Panc1 (cell line): Measurements from ENCODE around the gene TCEANC2. TPM values are rescaled to one million over a fixed set of nuclear protein-coding genes. Genes with fewer than 3 reads are reported as not detected.
"Not testable (repeated sequence)": the region's sequence is repeated elsewhere in the genome, so short reads cannot be mapped to it uniquely, and the experiment has no call there.

ENCODE experiments used
- ATAC-seq: fragments of 200-7000 bp; cut with Tn5 transposase; 2 replicates; pipeline ENCODE4 v1.9.1; 2020; ENCODE audit warnings: mild to moderate bottlenecking, moderate library complexity
- Bru-seq: library from RNA; stranded (reverse); fragments of 400-500 nt; gene quantifications from one replicate; lab custom pipeline; 2021; lab: Mats Ljungman, UMichigan
- BruChase-seq, 2 experiments: library from RNA; stranded (reverse); fragments of 400-500 nt; gene quantifications; one replicate each; lab custom pipeline; 2021; lab: Mats Ljungman, UMichigan
- BruUV-seq: library from RNA; stranded (reverse); fragments of 400-500 nt; replicated peaks from 2 replicates; lab custom pipeline; 2021; lab: Mats Ljungman, UMichigan
- CTCF ChIA-PET: fragments of 300-600 bp; sonication (Branson Sonifier 250); formaldehyde crosslinking; loops from one replicate; lab custom pipeline; 2022; ENCODE audit warnings: antibody characterized with exemption; lab: Charles Lee
- POLR2A ChIA-PET: fragments of 300-600 bp; sonication (Branson Sonifier 250); formaldehyde crosslinking; loops from one replicate; lab custom pipeline; 2022; ENCODE audit warnings: antibody characterized with exemption; lab: Charles Lee
- DNase-seq: peaks from one replicate; pipeline ENCODE4 v3.0.0-alpha.2; 2010; ENCODE audit warnings: low read depth, low spot score
- H3K27ac ChIP-seq: 2 replicates; pipeline ENCODE4 v1.5.1; 2011; ENCODE audit warnings: mild to moderate bottlenecking, low read length, inconsistent platforms
- H3K27me3 ChIP-seq: fragments of 200-500 bp; sonication (Bioruptor generic); 2 replicates; pipeline ENCODE4 v1.6.0; 2014; ENCODE audit warnings: low read length, inconsistent platforms; ENCODE audit not compliant: control insufficient read depth, insufficient read depth
- H3K36me3 ChIP-seq: fragments of 200-500 bp; sonication (Bioruptor generic); 2 replicates; pipeline ENCODE4 v1.5.1; 2014; ENCODE audit warnings: inconsistent platforms, mild to moderate bottlenecking, low read length, moderate library complexity; ENCODE audit not compliant: control insufficient read depth, insufficient read depth
- H3K4me1 ChIP-seq: 2 replicates; pipeline ENCODE4 v1.5.1; 2011; ENCODE audit warnings: inconsistent platforms, mild to moderate bottlenecking, low read length, moderate library complexity; ENCODE audit not compliant: control insufficient read depth, insufficient read depth
- H3K4me3 ChIP-seq, 2 experiments: 2 replicates each; pipeline ENCODE4 v1.5.1; 2011 to 2012; ENCODE audit warnings: low read depth in 2 of 2, low read length in 2 of 2, mild to moderate bottlenecking in 2 of 2, inconsistent platforms in 1 of 2, moderate library complexity in 1 of 2
- H3K9me3 ChIP-seq: fragments of 200-500 bp; sonication (Bioruptor generic); 2 replicates; pipeline ENCODE4 v1.5.1; 2014; ENCODE audit warnings: low read depth, mild to moderate bottlenecking, inconsistent platforms, low read length, moderate library complexity; ENCODE audit not compliant: control insufficient read depth, insufficient read depth
- POLR2AphosphoS5 ChIP-seq: IDR thresholded peaks from 2 replicates; pipeline ENCODE4 v1.6.1; 2012; ENCODE audit warnings: mild to moderate bottlenecking, low read depth, low read length, moderate library complexity
- SIN3A ChIP-seq: IDR thresholded peaks from 2 replicates; pipeline ENCODE4 v1.6.1; 2012; ENCODE audit warnings: low read depth, mild to moderate bottlenecking, low read length, moderate library complexity, borderline replicate concordance; ENCODE audit not compliant: insufficient read depth
- TCF7L2 ChIP-seq: IDR thresholded peaks from 2 replicates; pipeline ENCODE4 v1.6.1; 2011; ENCODE audit warnings: mild to moderate bottlenecking, low read depth, low read length, inconsistent platforms
- in situ Hi-C: cut with HindIII; loops from 2 replicates; pipeline ENCODE4 v1.10.0; 2016; ENCODE audit warnings: low sequenced_read_pairs, low pct_unique_long_range_greater_than_20kb
- intact Hi-C: fragments of 100-400 bp; cut with micrococcal nuclease; formaldehyde crosslinking; loops from one replicate; pipeline ENCODE4 v1.10.0; 2022; ENCODE audit not compliant: unreplicated experiment
- long read RNA-seq: library from polyadenylated mRNA; unstranded; transcript quantifications from one replicate; pipeline ENCODE4 v2.0.0, GENCODE V29; 2021; ENCODE audit not compliant: unreplicated experiment
- polyA plus RNA-seq: library from polyadenylated mRNA; unstranded; fragments of >200 nt; gene quantifications from one replicate; pipeline ENCODE4 v1.2.1, GENCODE V29; 2012; ENCODE audit warnings: missing spikeins; ENCODE audit not compliant: insufficient read length
- total RNA-seq: library from RNA; stranded (reverse); gene quantifications from one replicate; pipeline ENCODE4 v1.2.1, GENCODE V29; 2021; ENCODE audit not compliant: unreplicated experiment
- TF ChIP-seq, protein P1 (sequence below): fragments of 450-650 bp; IDR thresholded peaks from 2 replicates; pipeline ENCODE4 v1.5.1; 2017; ENCODE audit warnings: mild to moderate bottlenecking
- TF ChIP-seq, protein P2 (sequence below), 2 experiments: IDR thresholded peaks; 2 replicates each; pipeline ENCODE4 v1.6.1; 2011 to 2012; ENCODE audit warnings: low read depth in 2 of 2, control low read depth in 1 of 2, low read length in 1 of 2, mild to moderate bottlenecking in 1 of 2, moderate library complexity in 1 of 2; ENCODE audit not compliant: insufficient read depth in 1 of 2

The TCEANC2 gene
- total RNA-seq (5.1 TPM), Bru-seq, nascent RNA (percentile 56 among the genes with signal in this experiment), BruChase-seq, experiment 1, labeled RNA remaining after a 2-hour chase (percentile 56 among the genes with signal in this experiment), BruChase-seq, experiment 2, labeled RNA remaining after a 6-hour chase (percentile 53 among the genes with signal in this experiment)
- 2.5 TPM for polyA plus RNA-seq
- long read RNA-seq, full-length matches to known transcripts, result 2 of 9 reads
- long read RNA-seq, partial matches to known transcripts, result 0 of 9 reads
- long read RNA-seq, other reads (novel, unspliced or antisense), result 7 of 9 reads

DNA sequence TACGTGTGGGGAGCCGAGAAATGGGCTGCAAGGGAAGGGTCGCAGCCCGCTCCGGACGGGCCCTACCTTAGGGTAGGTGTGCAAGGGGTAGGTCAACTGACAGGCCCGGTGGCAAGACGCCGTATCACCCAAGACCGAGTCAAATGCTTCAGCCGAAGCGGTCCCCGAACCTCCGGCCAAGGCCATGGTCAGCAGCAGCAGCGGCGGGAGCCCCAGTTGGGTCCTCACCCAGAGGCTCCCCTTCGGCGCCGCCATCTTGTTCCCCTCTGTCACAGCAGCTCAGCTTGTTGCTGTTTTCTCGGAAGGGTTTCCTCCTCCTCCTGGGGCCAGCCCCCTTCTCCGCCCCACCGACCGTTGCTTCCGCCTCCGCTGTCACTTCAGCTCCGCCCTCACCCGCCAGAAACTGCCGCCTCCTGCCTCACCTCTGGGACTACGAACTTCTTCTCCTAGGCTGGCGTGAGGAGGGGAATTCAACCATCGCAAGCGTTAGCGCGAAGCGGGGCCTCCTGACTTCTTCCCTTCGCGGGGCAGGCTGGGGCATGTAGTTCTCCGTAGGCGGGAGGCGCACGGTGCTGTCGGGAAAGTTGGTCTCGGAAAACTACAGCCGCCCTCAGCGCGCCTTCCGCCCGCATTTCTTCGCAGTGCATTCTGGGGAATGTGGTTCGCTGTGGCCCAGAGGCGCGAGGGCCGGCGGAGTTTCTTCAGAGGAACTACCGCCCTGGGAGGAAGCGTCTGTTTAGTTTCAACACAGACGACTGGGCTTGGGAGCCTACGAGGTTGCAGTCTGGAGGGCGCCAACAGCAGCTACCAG, at the start of gene TCEANC2, which contains the start of gene TMEM59:
Gene TCEANC2, plus strand, starts transcription at position 675 of the 811 bp plus-strand sequence. CDS start 815 bp downstream, outside the sequence.
Gene TMEM59, minus strand, starts transcription at position 271 of the 811 bp plus-strand sequence. Its CDS starts 16 bp downstream, at position 255.
- CTCF ChIA-PET, result interaction anchor here (0.6 kb wide), 2 partner anchors 16 to 192 kb away, joined by 3 to 9 read pairs; no protein-coding TSS in a partner anchor
- intact Hi-C loops, result no loop called here
- H3K4me1 ChIP-seq, result peaks cover 18% of the 10 kb centered on the region
- H3K4me3 ChIP-seq, result peak within 1 kb of the TSS; percentile 90 to 96
- POLR2A ChIA-PET, result no interaction called here
- no peaks in the 10 kb centered on the region for H3K27me3 ChIP-seq
- DNase-seq, result peak; percentile 98
- H3K9me3 ChIP-seq, result no peaks in the 10 kb centered on the region
- H3K36me3 ChIP-seq, result no peaks in the 10 kb centered on the region; the same call in 1 of the 2 replicates
- TF ChIP-seq POLR2AphosphoS5, result peak; percentile 35; the same call in 1 of the 2 replicates
- TF ChIP-seq TCF7L2, result peak; percentile 61; the same call in 1 of the 2 replicates
- TF ChIP-seq, protein P1, sequence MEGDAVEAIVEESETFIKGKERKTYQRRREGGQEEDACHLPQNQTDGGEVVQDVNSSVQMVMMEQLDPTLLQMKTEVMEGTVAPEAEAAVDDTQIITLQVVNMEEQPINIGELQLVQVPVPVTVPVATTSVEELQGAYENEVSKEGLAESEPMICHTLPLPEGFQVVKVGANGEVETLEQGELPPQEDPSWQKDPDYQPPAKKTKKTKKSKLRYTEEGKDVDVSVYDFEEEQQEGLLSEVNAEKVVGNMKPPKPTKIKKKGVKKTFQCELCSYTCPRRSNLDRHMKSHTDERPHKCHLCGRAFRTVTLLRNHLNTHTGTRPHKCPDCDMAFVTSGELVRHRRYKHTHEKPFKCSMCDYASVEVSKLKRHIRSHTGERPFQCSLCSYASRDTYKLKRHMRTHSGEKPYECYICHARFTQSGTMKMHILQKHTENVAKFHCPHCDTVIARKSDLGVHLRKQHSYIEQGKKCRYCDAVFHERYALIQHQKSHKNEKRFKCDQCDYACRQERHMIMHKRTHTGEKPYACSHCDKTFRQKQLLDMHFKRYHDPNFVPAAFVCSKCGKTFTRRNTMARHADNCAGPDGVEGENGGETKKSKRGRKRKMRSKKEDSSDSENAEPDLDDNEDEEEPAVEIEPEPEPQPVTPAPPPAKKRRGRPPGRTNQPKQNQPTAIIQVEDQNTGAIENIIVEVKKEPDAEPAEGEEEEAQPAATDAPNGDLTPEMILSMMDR, result no peak
- TF ChIP-seq SIN3A, result peak; percentile 96
- BruUV-seq, result no TSS peak
- H3K27ac ChIP-seq, result peak within 1 kb of the TSS; percentile 92
- ATAC-seq, result peak; percentile 98
- in situ Hi-C loops, result no loop called here

DNA sequence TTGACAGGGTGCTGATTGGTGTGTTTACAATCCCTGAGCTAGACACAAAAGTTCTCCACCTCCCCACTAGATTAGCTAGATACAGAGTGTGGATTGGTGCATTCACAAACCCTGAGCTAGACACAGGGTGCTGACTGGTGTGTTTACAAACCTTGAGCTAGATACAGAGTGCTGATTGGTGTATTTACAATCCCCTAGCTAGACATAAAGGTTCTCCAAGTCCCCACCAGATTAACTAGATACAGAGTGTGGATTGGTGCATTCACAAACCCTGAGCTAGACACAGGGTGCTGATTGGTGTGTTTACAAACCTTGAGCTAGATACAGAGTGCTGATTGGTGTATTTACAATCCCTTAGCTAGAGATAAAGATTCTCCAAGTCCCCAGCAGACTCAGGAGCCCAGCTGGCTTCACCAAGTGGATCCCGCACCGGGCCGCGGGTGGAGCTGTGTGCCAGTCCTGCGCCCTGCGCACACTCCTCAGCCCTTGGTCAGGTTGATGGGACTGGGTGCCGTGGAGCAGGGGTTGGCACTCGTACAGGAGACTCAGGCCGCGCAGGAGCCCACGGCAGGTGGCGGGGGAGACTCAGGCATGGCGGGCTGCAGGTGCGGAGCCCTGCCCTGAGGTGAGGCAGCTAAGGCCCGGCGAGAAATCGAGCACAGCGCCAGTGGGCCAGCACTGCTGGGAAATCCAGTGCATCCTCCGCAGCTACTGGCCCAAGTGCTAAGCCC, 49.5 kb upstream of the TCEANC2 start:
- POLR2A ChIA-PET, result interaction anchor here (0.6 kb wide), 1 partner anchor 12 kb away, joined by 3 read pairs; no protein-coding TSS in a partner anchor
- H3K27ac ChIP-seq, BruUV-seq, intact Hi-C loops, CTCF ChIA-PET, DNase-seq, ATAC-seq, H3K4me1 ChIP-seq, in situ Hi-C loops, H3K9me3 ChIP-seq, H3K4me3 ChIP-seq, H3K36me3 ChIP-seq, H3K27me3 ChIP-seq: not testable (repeated sequence)

DNA sequence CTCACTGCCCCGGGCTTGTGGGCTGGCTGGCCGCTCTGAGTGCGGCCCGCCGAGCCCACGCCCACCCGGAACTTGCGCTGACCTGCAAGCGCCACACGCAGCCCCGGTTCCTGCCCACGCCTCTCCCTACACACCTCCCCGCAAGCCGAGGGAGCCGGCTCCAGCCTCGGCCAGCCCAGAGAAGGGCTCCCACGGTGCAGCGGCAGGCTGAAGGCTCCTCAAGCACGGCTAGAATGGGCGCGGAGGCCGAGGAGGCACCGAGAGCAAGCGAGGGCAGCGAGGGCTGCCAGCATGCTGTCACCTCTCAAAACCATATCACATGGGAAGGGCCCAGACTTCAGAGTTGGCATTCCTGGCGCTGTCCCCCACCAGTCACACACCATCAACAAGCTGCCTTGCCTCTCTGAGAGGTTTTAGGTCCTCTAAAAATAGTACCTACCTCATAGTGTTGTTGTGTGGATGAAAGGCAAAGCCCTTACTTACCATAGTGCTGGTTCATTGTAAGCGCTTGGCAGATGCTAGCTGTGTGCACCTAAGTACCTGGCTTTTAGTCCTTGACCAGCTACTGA, 48.8 kb upstream of the TCEANC2 start:
- BruUV-seq, result no TSS peak
- no peaks in the 10 kb centered on the region for H3K9me3 ChIP-seq
- in situ Hi-C loops, result no loop called here
- CTCF ChIA-PET, result no interaction called here
- POLR2A ChIA-PET, result interaction anchor here (0.6 kb wide), 1 partner anchor 12 kb away, joined by 3 read pairs; no protein-coding TSS in a partner anchor
- no peaks in the 10 kb centered on the region for H3K27me3 ChIP-seq
- H3K27ac ChIP-seq, result no peak overlapping the region
- intact Hi-C loops, result no loop called here
- ATAC-seq (no peak), DNase-seq (no peak)
- TF ChIP-seq, protein P1, result no peak
- TF ChIP-seq POLR2AphosphoS5 (no peak), TCF7L2 (no peak), SIN3A (no peak)
- TF ChIP-seq, protein P2, sequence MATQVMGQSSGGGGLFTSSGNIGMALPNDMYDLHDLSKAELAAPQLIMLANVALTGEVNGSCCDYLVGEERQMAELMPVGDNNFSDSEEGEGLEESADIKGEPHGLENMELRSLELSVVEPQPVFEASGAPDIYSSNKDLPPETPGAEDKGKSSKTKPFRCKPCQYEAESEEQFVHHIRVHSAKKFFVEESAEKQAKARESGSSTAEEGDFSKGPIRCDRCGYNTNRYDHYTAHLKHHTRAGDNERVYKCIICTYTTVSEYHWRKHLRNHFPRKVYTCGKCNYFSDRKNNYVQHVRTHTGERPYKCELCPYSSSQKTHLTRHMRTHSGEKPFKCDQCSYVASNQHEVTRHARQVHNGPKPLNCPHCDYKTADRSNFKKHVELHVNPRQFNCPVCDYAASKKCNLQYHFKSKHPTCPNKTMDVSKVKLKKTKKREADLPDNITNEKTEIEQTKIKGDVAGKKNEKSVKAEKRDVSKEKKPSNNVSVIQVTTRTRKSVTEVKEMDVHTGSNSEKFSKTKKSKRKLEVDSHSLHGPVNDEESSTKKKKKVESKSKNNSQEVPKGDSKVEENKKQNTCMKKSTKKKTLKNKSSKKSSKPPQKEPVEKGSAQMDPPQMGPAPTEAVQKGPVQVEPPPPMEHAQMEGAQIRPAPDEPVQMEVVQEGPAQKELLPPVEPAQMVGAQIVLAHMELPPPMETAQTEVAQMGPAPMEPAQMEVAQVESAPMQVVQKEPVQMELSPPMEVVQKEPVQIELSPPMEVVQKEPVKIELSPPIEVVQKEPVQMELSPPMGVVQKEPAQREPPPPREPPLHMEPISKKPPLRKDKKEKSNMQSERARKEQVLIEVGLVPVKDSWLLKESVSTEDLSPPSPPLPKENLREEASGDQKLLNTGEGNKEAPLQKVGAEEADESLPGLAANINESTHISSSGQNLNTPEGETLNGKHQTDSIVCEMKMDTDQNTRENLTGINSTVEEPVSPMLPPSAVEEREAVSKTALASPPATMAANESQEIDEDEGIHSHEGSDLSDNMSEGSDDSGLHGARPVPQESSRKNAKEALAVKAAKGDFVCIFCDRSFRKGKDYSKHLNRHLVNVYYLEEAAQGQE (IDR thresholded peaks at IDR 0.05; ENCODE audit: insufficient read depth in 1 of 2, low read depth in 2 of 2, low read length in 1 of 2), result no peak
- no peaks in the 10 kb centered on the region for H3K36me3 ChIP-seq
- H3K4me3 ChIP-seq, result no peak overlapping the region
- H3K4me1 ChIP-seq, result no peaks in the 10 kb centered on the region
